Effector CD4-positive, alpha-beta T cell (primary cell): ENCODE measurements around the gene RNF227.

Experiments used
- DNase-seq: peaks from one replicate; pipeline ENCODE4 v3.0.0-alpha.2; 2020

RNF227 gene

DNA sequence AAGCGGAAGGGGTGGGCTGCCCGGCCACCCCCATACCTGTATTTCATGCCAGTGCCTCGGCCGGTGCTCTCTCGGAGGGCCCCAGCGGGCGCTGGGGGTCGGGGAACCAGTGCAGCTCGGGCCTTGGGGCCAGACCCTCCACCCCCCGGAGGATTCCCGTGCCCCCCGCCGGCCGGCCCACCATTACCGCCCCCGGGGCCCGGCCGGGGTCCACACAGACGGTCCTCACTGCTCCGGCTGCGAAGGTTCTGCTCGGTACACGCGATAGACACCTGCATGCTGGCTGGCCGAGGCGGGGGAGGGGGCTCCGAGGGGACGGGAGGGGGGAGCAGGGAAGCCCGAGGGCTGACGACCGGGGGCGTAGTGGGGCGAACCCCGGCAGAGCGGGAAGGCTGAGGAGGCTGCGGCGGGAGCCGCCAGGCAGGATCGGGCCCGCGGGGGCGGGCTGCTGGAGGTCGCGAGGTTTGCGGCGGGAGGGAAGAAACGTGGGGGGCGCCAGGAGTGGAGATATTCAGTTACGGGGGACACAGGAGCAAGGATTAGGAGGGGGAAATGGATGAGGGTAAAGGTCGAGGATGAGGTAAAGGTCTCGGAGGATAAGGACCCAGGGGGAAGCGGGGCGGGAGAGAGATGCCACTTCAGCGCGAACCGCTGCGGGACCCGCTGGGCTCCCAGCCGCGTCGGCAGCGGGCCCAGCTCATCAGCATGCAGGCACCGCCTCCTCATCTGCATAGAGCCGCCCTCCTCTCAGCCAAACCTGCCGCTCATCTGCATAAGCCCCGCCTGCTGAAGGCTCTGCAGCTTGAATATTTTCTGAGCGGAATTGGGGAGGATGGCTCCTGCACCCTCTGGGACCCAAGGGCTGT, 13.3 kb upstream of the RNF227 start, which contains the start of gene KCNAB3:
Gene KCNAB3, minus strand, starts transcription at position 699 of the 866 bp plus-strand sequence. Its CDS starts 421 bp downstream, at position 278.
- DNase-seq, result peak; percentile 46

DNA sequence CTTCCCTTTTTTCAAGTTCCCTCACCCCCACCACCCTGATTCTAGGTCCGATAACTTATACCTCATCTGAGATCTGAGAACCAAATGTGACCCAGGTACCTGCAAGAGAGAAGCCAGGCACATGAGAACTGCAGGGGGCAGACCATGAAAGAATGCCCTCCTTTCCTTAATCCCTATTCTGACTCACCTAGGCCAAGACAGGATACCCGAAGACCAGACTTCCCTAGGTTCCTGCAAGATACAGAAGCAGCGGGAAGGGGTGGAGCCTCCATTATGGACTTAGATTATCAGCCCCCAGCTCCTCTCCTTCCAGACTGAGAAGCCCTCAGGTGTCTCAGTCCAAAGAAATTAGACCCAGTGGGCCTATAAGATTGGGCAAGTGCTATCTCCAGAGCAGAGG, 11.5 kb upstream of the RNF227 start:
- DNase-seq, result no peak

DNA sequence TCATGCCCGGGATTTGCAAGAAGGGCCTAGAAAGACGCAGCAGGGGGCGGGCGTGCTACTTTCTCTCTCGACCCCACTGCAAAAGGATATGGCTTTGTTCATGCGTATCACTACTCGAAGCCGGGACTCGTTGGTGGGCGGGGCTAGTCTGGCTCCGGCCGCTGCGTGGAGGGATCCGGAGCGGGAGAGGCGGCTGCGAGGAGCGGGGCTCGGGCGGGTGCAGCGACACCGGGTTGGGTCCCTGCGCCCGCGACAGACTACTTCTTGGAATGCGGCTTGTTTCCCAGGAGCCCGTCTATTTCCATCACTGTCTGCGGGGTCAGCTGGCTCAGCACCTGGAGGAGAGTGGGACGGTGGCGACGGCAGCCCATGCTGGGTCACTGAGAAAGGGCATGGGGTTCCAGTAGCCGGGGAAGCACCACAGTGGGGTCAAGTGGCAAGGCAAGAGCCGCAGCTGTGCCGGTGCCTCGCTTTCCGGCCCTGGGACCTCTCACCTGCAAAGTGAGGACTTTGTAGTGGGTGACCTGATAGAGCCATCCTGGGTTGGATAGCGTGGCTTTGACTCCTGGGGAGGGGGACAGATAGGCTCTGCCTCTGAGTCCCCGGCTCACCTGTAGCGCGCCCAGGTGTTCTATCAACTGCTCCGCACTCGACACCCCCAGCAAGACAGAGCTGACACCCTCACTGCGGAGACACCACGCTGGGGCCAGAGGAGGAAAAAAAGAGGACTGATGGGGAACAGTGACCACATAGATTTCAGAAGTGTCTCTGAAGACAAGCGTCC, 6.9 kb upstream of the RNF227 start:
- peak; percentile 74 for DNase-seq

DNA sequence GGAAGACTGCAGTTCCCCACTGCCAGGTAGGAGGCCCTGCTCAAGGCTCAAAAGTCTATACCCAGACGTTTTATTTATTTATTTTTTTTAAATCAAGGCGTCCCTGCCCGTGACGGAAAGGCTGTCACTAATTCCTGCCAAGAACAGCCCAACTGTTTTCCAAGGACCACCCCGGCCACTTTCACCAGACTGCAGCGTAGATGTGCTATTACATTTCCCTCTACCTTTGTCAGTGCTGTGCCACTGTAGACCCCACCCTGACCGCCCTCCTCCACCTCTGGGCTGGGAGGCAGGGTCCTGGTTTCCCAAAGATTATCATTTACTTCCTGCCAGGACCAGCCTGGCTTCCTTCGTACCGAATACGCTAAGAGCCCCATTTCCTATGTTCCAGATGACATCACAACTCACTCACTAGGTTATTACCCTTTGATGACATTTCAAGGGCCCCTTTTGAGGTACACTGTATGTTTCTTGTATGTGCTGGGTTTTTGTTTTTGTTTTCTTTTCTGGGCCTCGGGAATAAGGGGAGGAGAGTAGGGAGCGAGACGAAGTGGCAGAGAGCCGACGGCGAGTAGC, 6.3 kb upstream of the RNF227 start:
- no peak for DNase-seq

DNA sequence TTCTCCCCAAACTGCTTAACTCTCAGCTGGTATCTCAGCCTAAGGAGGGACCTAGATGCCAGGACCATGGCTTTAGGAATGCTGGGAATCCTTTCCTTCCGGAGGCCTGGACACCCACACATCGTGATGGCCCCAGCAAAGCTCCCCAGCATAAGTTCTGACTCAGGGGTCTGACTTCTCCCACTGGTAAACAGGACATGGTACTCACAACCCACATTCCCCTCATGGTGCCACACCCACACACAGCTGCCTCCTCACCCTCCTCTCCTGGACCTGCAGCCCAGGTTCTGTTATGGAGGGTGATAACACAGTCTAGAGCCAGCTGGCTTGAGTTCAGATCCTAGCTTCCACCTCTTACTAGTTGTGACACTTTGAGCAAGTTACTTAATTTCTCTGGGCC, 719 bp upstream of the RNF227 start:
- no peak for DNase-seq

DNA sequence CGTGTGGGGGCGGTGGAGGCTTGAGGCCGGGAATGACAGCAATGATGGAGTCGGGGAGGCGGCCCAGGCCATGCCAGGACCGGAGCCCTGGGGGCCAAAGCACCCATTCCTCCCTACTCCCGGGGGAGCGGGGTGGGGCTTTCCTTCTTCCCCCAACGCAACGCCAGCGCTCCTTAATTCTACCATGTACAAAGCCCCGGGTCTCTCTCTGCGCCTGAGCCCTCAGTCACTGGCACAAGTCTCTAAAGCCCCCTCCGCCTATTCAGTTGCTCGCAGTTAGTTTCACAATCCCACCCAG, 245 bp upstream of the RNF227 start:
- DNase-seq, result no peak

DNA sequence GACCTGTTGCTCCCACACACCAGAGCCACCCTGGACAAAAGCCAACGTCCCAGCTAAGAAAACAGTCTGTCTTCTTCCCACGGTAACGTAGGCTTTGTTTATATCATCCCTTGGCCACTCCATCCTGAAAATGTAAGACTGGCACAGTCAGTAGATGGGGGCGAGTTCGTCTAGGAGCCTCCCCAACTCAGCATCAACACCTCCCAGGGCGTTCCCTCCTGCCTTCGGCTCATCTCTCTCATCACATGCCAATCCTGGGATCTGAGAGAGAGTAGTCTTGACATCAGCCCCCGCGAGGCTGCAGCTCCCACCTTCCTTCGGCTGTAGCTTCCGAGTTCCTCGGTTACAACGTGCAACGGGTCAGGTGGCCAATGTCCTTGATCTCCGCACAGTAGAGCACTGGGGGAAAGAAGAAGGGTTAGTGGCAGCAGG, 894 bp downstream of the RNF227 start:
- DNase-seq, result no peak

DNA sequence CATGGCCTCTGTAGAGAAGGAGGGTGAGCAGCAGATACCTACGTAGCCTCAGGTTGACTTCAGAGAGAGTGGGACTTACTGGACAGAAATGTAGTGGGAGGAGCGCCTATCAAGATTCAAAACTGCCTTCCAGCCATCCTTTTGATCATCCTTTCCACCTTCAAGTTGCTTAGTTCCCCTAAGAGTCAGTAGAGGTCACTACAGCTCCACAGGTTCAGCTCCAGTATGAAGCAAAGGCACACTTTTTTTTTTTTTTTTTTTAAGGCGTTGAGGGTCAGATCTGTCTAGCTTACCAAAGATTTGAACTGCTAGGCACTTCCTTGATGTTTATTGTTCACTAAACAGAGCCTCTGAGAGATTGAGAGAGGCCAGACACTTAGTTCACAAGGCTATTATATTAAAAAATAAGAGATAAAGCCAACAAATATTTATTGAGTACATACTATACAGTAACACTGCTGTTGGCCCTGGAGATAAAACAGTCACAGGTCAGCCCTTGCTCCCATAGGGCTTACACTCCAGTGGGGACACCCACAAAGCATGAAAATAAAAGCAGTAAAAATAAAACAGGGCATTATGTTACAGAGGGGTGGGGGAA, 3.1 kb downstream of the RNF227 start:
- peak; percentile 38 for DNase-seq

DNA sequence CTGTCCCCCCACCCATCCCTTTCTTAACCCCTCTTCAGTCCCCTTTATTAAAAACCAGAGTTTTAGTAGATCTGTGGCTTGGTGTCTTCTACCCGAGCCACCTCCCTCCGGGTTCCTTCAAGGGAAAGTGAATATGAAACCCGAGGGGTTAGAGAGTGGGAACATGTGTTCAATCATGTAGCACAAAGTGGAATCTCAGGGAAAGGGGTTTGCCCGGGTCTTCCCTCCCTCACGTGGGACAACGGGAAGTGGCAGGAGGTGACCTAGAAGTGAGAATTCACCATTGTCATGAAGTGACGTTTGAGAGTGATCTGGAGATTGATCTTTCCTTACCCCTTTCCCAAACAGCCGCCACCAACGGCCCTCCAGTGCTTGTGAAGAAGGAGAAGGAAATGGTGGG, 5.0 kb downstream of the RNF227 start:
- DNase-seq, result no peak

DNA sequence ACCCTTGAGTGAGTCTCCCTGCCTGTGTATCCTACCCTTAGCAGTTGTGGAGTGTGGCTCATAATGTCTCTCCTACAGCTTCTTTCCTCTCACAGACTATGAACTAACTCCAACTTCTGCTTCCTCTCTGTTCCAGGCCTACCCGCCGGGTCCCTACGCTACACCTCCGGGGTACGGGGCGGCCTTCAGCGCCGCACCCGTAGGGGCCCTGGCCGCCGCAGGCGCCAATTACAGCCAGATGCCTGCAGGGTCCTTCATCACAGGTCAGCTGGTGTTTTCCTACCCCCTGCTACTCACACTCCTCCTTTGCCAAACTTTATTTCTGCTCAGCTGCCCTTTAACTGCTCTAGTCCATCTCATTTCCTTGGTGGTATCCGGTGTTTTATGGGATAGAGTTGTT, 5.4 kb downstream of the RNF227 start:
- no peak for DNase-seq

DNA sequence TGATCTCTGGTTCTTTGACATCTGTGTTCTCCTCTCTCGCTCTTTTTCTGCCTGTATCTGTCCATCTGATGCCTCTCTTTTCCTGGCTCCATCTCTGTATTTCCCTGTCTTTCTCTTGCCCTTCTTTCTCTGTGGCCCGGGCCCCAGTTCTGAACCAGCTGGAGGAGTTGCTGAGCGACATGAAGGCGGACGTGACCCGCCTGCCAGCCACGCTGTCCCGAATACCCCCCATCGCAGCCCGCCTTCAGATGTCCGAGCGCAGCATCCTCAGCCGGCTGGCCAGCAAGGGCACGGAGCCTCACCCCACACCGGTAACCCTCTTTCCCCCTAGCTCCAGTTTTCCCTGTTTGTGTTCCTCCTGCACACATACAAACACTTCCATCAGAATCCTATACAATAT, 5.8 kb downstream of the RNF227 start:
- DNase-seq, result no peak

DNA sequence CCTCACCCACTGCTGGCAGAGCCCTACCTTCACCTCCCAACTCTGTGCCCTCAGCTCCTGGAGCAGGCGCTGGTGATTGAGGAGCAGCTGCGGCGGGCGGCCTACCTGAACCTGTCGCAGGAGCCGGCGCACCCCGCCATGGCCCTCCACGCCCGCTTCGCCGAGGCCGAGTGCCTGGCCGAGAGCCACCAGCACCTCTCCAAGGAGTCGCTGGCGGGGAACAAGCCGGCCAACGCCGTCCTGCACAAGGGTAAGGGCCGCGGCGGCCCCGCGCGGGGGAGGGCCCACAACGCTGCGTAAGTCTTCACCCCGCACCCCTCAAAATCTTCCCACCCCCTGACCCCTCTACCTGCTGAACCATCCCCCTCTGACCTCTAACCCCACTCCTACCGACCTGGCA, 7.0 kb downstream of the RNF227 start:
- DNase-seq, result no peak

DNA sequence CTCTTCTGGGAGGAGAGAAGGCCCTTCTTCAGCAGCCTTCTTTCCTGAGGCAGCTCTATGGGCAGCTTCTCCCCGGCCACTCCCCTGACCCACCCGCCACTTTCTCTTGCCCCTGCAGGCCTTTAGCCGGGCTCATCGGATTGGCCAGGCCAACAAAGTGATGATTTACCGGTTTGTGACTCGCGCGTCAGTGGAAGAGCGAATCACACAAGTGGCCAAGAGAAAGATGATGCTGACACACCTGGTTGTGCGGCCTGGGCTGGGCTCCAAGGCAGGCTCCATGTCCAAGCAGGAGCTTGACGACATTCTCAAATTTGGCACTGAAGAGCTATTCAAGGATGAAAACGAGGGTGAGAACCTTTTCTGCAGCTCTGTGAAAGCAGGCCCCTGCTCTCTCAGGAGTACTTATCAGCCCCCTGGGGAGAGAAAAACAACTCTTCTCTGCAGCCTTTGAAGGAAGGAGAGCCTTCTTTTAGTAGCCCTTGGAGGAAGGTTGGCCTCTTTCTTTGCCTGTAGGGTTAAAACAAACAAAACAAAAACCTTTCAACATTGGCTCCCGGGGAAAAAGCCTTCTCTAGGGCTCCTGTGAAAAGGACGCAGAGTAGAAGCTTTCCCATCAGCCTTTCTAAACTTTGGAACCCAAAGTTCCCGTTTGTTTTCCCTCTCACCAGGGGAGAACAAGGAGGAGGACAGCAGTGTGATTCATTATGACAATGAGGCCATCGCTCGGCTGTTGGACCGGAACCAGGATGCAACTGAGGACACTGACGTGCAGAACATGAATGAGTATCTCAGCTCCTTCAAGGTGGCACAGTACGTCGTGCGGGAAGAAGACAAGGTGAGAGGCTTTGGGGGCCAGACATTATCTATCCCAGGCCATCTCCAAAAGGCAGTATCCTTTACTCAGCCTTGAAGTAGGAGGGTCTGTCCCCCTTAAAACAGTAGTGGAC, 12.7 kb downstream of the RNF227 start:
- DNase-seq, result no peak

DNA sequence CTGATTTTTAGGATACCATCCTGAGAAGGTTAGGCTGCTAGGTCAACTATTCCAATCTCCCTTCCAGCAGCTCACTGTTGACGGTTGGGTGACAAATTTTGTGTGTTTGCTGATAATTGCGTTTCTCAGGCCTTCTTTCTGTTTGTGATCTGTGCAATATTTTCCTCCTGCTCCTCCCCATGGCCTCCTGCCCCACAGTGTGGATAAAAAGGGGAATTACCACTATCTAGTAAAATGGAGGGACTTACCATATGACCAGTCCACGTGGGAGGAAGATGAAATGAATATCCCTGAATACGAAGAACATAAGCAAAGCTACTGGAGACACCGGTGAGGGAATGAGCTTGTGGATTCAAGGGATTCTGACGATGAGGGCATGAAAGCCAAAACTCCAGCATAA, 18.3 kb downstream of the RNF227 start:
- no peak for DNase-seq

DNA sequence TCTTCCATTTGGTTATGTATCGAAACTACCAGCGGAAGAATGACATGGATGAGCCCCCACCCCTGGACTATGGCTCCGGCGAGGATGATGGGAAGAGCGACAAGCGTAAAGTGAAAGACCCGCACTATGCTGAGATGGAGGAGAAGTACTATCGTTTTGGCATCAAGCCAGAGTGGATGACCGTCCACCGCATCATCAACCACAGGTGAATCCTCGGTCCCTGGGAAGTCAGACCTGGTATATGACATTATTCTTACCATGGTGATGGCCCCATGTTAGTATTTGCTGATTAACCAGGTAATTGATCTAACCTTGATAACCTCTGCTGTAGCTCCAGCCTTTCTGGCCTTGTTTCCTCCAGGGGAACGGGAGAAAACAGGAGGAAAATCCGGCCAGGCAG, 19.0 kb downstream of the RNF227 start:
- no peak for DNase-seq

DNA sequence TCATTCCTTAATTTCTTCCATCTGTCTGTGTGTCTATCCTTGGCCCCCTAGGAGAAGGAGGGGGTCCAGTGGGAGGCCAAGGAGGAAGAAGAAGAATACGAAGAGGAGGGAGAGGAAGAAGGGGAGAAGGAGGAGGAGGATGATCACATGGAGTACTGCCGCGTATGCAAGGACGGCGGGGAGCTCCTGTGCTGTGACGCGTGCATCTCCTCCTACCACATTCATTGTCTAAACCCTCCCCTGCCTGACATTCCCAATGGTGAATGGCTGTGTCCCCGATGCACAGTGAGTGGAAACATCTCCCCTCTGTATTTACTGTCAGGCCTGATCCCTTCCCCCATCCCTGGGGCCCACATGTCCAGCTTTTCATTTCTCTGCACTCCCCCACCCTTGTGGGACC, 21.2 kb downstream of the RNF227 start:
- no peak for DNase-seq

DNA sequence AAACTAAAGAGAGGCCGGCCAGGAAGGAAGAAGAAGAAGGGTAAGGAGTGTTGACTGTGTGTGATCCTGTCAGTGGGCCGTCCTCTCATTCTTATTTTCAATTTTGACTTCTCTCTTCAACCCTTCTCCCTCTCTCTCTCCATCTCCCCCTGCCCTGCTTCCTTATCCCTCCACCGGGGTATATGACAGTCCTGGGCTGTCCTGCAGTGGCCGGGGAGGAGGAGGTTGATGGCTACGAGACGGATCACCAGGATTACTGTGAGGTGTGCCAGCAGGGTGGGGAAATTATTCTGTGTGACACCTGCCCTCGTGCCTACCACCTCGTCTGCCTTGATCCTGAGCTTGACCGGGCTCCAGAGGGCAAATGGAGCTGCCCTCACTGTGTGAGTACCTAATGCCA, 21.9 kb downstream of the RNF227 start:
- no peak for DNase-seq

DNA sequence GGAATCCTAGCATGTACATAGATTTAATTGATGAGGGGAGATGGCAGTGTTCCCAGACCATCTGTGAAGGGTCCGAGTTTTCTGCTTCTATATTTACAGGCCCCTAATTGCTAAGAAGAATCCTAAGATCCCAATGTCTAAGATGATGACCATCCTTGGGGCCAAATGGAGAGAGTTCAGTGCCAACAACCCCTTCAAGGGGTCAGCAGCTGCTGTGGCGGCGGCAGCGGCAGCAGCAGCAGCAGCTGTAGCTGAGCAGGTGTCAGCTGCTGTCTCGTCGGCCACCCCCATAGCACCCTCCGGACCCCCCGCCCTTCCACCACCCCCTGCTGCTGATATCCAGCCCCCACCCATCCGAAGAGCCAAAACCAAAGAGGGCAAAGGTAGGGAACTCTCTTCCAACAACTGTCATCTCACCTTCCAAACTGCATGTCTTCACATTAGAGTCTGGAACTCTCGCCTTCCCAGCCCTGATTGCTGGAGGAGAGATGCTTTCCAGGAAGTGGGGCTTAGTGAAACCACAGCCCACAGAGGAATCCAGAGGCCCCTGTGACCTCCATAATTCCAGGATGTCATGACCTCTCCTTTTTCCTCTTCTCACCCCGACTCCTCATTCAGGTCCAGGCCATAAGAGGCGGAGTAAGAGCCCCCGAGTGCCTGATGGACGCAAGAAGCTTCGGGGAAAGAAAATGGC, 22.8 kb downstream of the RNF227 start:
- no peak for DNase-seq

DNA sequence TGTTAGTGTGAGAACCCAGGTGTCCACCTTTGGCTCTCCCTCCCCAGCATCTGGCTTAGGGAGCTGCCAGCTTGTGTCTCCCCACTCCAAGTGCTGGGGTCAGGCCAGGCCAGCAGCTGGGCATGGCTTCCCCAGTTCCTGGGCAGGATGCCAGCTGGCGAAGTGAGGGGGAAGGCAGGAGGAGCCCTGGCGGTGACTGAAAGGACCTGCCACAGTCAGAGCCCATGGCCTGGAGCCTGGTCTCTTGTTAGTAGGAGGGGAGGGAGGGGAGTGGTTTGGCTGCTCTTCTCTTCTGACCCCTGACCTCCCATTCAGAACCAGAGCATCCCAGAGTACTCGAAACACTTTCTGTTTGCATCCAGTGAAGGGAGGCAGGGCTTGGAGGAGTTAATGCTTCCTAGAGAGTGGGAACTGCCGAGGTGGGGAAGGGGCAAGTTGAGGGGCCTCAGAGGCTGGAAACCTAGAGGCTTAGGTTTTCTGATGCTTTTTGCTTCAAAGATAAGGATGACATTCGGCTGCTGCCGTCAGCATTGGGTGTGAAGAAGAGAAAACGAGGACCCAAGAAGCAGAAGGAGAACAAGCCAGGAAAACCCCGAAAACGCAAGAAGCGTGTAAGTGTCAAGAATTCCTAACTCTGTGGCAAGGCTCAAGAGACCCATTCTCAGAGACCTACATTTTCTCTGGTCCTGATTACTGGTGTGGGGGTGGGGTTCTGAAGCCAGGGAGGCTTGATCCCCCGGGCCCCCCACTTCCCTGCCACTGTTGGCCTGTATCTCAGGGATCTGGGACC, 26.7 kb downstream of the RNF227 start:
- no peak for DNase-seq

DNA sequence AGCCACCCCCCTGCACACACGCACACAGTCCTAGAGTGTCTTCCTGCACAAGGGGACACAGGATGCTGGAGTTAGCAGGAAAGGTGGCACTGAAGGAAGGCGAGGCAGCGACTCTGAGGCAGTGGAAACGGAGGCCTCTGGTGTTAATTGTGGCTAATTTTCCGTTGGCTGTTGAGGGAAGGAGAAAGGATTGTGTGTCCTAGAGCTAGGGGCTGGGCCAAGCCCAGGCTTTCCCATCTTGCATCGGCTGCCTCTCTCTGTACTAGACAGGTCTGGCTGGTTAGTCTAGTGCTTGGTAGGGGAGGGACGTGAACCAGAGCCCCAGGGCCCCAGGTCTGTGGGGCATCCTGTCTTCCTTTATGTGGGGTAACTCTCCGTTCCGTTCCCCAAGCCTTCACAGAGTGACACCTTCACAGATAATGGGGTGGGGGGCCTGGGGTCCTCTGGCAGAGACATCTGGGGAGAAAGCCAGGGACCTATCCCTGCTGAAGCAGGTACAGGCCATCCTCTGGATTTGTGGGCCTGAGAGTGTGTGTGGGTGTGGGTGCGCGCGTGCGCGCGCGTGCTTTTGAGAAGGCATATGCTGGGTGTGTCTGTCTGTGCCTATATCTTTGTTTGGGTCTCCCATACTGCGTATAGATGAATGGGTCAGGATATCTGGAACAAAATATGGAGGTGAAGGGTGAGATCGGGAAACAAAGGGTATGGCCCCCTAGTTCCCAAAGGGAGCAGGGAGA, 27.7 kb downstream of the RNF227 start, which contains the start of gene CHD3:
Gene CHD3, plus strand, starts transcription at position 606 of the 737 bp plus-strand sequence. CDS start 212 bp downstream, outside the sequence.
- DNase-seq, result peak; percentile 16
